8988T (cell line): Measurements from ENCODE around the gene TSC22D3.
"Not testable (repeated sequence)": the region's sequence is repeated elsewhere in the genome, so short reads cannot be mapped to it uniquely, and the experiment has no call there.

Experiments used
- DNase-seq: peaks from one replicate; pipeline ENCODE4 v3.0.0; 2011

The TSC22D3 gene

DNA sequence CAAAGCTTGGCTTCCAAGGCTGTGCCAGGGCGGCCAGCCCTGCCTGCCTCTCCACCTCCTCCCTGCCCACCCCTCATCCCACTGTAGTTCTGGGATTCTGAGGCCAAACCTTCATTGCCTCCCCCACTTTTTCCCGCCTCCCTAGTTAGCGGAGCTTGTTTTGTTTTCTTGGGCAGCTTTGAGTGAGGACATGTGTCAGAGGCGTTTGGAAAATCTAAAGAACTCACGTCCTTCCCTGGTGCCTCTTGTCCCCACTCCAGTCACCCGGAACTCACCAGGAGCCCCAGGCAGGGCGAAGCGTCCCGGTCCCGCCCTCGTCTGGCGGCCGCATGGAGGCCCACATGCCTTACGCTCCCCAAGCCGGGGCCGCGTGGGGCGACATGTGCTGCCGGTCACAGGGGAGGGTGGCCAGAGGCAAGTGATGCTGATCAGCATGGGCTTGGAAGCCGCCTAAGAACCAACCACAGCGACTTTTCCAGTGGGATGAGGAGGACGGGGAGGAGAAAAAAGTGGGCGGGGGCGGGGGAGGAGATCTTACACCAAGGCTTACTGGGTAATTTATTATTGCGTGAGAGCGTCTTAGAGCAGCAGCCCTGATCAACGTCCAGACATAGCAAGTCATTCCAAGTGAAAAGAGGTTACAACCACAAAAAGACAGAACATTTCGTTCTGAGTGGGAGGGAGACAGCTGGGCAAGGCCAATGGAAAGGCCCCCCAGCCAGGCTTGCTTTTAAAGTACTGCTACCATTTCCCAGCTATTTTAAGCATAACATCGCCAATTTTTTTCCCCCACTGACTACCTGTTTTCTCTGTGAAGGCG is 98.8 kb downstream of the TSC22D3 start:
- DNase-seq: no peak

- no peak for DNase-seq
Measured at GRCh38 chrX:107675823-107676555, 99.6 kb downstream of the TSC22D3 start.

DNA sequence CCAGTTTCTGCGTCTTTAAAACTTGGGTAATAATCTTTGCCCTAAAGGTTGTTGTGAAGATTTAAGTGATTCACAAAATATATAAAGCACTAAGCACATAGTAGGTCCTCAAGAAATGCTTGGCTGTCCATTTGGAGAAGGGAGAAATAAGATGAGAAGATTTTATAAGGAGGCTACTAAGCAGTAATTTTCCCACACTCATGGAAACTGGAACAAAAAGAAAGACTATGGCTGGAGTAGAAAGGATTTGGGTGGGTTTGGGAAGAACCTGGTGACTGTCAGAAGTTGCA is 100.3 kb downstream of the TSC22D3 start:
- no peak for DNase-seq

GRCh38 chrX:107674480-107675364 is 100.9 kb downstream of the TSC22D3 start:
- DNase-seq: no peak

GRCh38 chrX:107673933-107674479 is 101.6 kb downstream of the TSC22D3 start:
- no peak for DNase-seq

- no peak for DNase-seq
Measured at GRCh38 chrX:107673431-107673830, 102.2 kb downstream of the TSC22D3 start.

DNA sequence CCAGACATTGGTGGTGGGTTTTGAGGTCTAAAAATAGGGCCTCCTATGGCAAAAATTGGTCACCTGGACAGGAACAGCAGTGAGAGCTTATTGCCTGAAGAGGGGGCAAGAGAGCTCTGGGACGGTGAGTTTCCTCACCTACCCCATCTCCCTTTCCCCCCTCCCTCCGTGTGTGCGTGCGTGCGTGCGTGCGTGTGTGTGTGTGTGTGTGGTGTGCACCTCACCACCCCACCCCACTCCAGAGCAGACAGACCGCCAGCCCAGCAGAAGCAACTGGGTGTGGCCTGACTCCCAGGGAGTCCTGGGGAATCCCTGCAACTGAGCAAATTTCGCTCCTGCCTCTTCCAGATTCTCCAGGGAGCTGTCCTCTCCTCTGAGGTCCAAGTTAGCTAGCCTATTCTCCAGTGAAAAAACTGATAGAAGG is 102.6 kb downstream of the TSC22D3 start:
- no peak for DNase-seq

GRCh38 chrX:107671256-107671655 is 104.3 kb downstream of the TSC22D3 start:
- not testable (repeated sequence) for DNase-seq

GRCh38 chrX:107669885-107670628 is 105.5 kb downstream of the TSC22D3 start:
- DNase-seq: no peak

- no peak for DNase-seq
Measured at GRCh38 chrX:107669261-107669660, 106.3 kb downstream of the TSC22D3 start.

- not testable (repeated sequence) for DNase-seq
Measured at GRCh38 chrX:107668710-107669109, 106.9 kb downstream of the TSC22D3 start.

GRCh38 chrX:107667426-107667825 is 108.2 kb downstream of the TSC22D3 start:
- DNase-seq: no peak

DNA sequence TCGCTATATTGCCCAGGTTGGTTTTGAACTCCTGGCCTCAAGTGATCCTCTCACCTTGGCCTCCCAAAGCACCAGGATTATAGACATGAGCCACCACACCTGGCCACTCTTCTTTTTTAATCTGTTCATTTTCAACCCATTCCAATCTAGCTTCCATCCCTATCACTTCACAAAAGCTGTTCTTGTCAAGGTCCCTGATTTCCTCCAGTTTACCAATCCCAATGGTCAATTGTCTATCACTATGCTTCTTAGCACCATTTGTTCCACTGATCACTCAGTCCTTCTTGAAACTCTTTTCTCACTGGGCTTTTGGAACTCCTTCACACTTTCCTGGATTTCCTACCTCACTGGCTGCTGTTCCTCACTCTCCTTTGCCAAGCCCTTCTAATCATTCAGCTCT is 108.7 kb downstream of the TSC22D3 start:
- DNase-seq: no peak
